Uterus (tissue), 4 donors: ENCODE data around the gene FERD3L. TPM values are rescaled to one million over a fixed set of nuclear protein-coding genes. Genes with fewer than 3 reads are reported as not detected.
A peak's percentile ranks its signal among the peaks of the same experiment; 100 is the strongest.

ENCODE experiments used
- DNase-seq, 2 donors: peaks; one replicate each; pipeline ENCODE4 v3.0.0-alpha.2; 2019 to 2020
- H3K27ac ChIP-seq, 2 donors: fragments of 200-600 bp; sonication (generic); 1 replicate in 1 of 2; 2 replicates in 1 of 2; pipeline ENCODE4 v1.5.1; 2016 to 2018
- H3K27me3 ChIP-seq, 2 donors: fragments of 200-600 bp; sonication (generic); one replicate each; pipeline ENCODE4 v1.5.1; 2018 to 2019; ENCODE audit warnings: control low read depth in 1 of 2
- H3K36me3 ChIP-seq, 2 donors: fragments of 200-600 bp; sonication (generic); one replicate each; pipeline ENCODE4 v1.5.1; 2019; ENCODE audit warnings: control low read depth in 1 of 2
- H3K4me1 ChIP-seq, 2 donors: fragments of 200-600 bp; sonication (generic); one replicate each; pipeline ENCODE4 v1.5.1; 2018 to 2019; ENCODE audit warnings: control low read depth in 1 of 2
- H3K4me3 ChIP-seq, 2 donors: fragments of 200-600 bp; sonication (generic); 1 replicate in 1 of 2; 2 replicates in 1 of 2; pipeline ENCODE4 v1.5.1; 2018 to 2019; ENCODE audit warnings: mild to moderate bottlenecking in 1 of 2
- H3K9me3 ChIP-seq, 2 donors: fragments of 200-600 bp; sonication (generic); one replicate each; pipeline ENCODE4 v1.5.1; 2019; ENCODE audit warnings: control low read depth in 1 of 2
- CTCF ChIP-seq, 4 experiments: fragments of 200-600 bp in 2 of 4; fragments of 450-650 bp in 2 of 4; sonication (generic) in 2 of 4; IDR thresholded peaks; one replicate each; pipeline ENCODE4 v1.5.1; 2016 to 2019; ENCODE audit warnings: antibody characterized with exemption in 4 of 4, mild to moderate bottlenecking in 2 of 4, moderate library complexity in 1 of 4
- POLR2A ChIP-seq, 2 donors: fragments of 450-650 bp; IDR thresholded peaks; one replicate each; pipeline ENCODE4 v1.6.1; 2016; ENCODE audit warnings: antibody characterized with exemption in 2 of 2, mild to moderate bottlenecking in 1 of 2, moderate library complexity in 1 of 2
- intact Hi-C: fragments of 100-400 bp; cut with DNase I; formaldehyde crosslinking; loops from one replicate; pipeline ENCODE4 v1.15.1; 2023; ENCODE audit warnings: low total_unique reads
- total RNA-seq, 4 donors: library from RNA; depleted of rRNA in 3 of 4; stranded (reverse); fragments of >200 nt in 3 of 4; gene quantifications; one replicate each; pipeline versions ENCODE4 v1.1.0 to v1.2.4, GENCODE V29; 2014 to 2023
- donor health status: DM: yes; HTN: yes; CAD: no.

The FERD3L gene
- total RNA-seq, 4 donors from 2014 or later, result not detected

GRCh38 chr7:19119870-19120486 lies 25.2 kb downstream of the FERD3L start:
- Histone ChIP-seq H3K27me3 (no peaks in the 10 kb centered on the region), H3K9me3 (no peaks in the 10 kb centered on the region), H3K4me1 (no peaks in the 10 kb centered on the region), H3K27ac (no peak overlapping the region), H3K4me3 (no peak overlapping the region), H3K36me3 (no peaks in the 10 kb centered on the region)
- intact Hi-C loops, result no loop called here
- DNase-seq, result no peak
- TF ChIP-seq CTCF (IDR thresholded peaks at IDR 0.05), result no peak
- no peak for TF ChIP-seq POLR2A (IDR thresholded peaks at IDR 0.05)

- Histone ChIP-seq H3K36me3 (no peaks in the 10 kb centered on the region), H3K27me3 (no peaks in the 10 kb centered on the region), H3K9me3 (no peaks in the 10 kb centered on the region), H3K27ac (no peak overlapping the region), H3K4me3 (no peak overlapping the region), H3K4me1 (no peaks in the 10 kb centered on the region)
- TF ChIP-seq CTCF (IDR thresholded peaks at IDR 0.05) (no peak), POLR2A (IDR thresholded peaks at IDR 0.05) (no peak)
- DNase-seq, result no peak
- intact Hi-C loops, result no loop called here
These were observed 25.8 kb downstream of the FERD3L start for GRCh38 chr7:19119372-19119771.

- Histone ChIP-seq H3K27me3 (no peaks in the 10 kb centered on the region), H3K27ac (peak overlapping the region in 1 of 2 donors; percentile 91)
- DNase-seq, result no peak
These were observed 26.4 kb downstream of the FERD3L start for GRCh38 chr7:19118636-19119371.

DNA sequence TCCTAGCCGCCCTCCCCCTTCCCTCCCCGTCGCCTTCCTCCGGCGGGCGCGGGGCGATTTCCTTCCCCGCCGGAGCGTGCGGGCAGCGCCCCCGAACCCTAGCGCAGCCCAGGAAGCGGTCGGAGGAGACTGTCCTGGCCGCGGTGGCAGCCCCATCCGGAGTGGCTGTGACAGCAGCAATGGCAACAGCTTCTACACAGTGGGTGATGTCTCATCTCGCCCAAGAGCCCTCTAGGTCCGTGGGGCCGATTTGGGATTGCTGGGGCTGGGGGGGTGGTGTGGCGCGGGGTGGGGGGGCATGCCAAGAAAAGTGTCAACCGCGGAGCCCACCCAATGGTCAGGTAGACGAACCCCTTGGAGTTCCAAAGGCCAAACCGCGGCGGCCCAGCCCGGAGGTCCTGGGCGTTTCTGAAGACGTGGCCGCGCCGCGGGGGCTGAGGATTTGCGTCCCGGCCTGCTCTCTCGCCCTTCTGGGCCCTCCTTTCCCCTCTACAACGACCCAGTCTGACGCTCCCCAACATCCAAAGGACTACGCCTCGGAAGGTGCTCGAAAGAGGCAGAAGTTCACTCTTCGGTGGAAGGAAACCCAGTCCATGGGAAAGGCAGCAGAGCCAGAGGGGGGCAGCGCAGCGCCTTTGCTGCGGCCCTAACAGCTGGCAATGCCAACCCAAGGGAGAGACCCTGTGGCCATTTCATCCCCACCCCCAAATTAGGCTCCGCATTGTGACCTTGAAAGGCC lies 27.2 kb downstream of the FERD3L start:
- DNase-seq, result no peak
- no peaks in the 10 kb centered on the region for H3K4me1 ChIP-seq
- intact Hi-C loops, result no loop called here

More at GRCh38 chr7:19118636-19119371, 26.4 kb downstream of the FERD3L start:
- no peak overlapping the region for H3K4me3 ChIP-seq
- no peaks in the 10 kb centered on the region for H3K9me3 ChIP-seq
- no peak for TF ChIP-seq POLR2A (IDR thresholded peaks at IDR 0.05)
- intact Hi-C loops, result no loop called here
- H3K36me3 ChIP-seq, result no peaks in the 10 kb centered on the region
- H3K4me1 ChIP-seq, result no peaks in the 10 kb centered on the region

More for the DNA sequence above, 27.2 kb downstream of the FERD3L start:
- Histone ChIP-seq H3K9me3 (no peaks in the 10 kb centered on the region), H3K27ac (peak overlapping the region; percentile 82 to 91), H3K36me3 (no peaks in the 10 kb centered on the region), H3K27me3 (no peaks in the 10 kb centered on the region), H3K4me3 (peak overlapping the region; percentile 52 to 68)
- TF ChIP-seq CTCF (IDR thresholded peaks at IDR 0.05), result no peak
- TF ChIP-seq POLR2A (IDR thresholded peaks at IDR 0.05), result peak in 1 of 2 donors; percentile 2
